ENCODE results near the gene TNFRSF18.

GRCh38 chr1:1244192-1244811 lies 37.9 kb upstream of the TNFRSF18 start:
- no peak for TF ChIP-seq YY1 (IDR thresholded peaks at IDR 0.05; ENCODE audit: insufficient read depth, insufficient read length)
- no peak for TF ChIP-seq ZNF274 (IDR thresholded peaks at IDR 0.05; ENCODE audit: low read depth, low read length)
